Uterus (tissue), 4 donors: ENCODE data around the gene PARD6A. TPM values are rescaled to one million over a fixed set of nuclear protein-coding genes. Genes with fewer than 3 reads are reported as not detected.

Experiments used
- DNase-seq, 2 donors: peaks; one replicate each; pipeline ENCODE4 v3.0.0-alpha.2; 2019 to 2020
- H3K27ac ChIP-seq, 2 donors: fragments of 200-600 bp; sonication (generic); 1 replicate in 1 of 2; 2 replicates in 1 of 2; pipeline ENCODE4 v1.5.1; 2016 to 2018
- H3K27me3 ChIP-seq, 2 donors: fragments of 200-600 bp; sonication (generic); one replicate each; pipeline ENCODE4 v1.5.1; 2018 to 2019; ENCODE audit warnings: control low read depth in 1 of 2
- H3K36me3 ChIP-seq, 2 donors: fragments of 200-600 bp; sonication (generic); one replicate each; pipeline ENCODE4 v1.5.1; 2019; ENCODE audit warnings: control low read depth in 1 of 2
- H3K4me1 ChIP-seq, 2 donors: fragments of 200-600 bp; sonication (generic); one replicate each; pipeline ENCODE4 v1.5.1; 2018 to 2019; ENCODE audit warnings: control low read depth in 1 of 2
- H3K4me3 ChIP-seq, 2 donors: fragments of 200-600 bp; sonication (generic); 1 replicate in 1 of 2; 2 replicates in 1 of 2; pipeline ENCODE4 v1.5.1; 2018 to 2019; ENCODE audit warnings: mild to moderate bottlenecking in 1 of 2
- H3K9me3 ChIP-seq, 2 donors: fragments of 200-600 bp; sonication (generic); one replicate each; pipeline ENCODE4 v1.5.1; 2019; ENCODE audit warnings: control low read depth in 1 of 2
- CTCF ChIP-seq, 4 experiments: fragments of 200-600 bp in 2 of 4; fragments of 450-650 bp in 2 of 4; sonication (generic) in 2 of 4; IDR thresholded peaks; one replicate each; pipeline ENCODE4 v1.5.1; 2016 to 2019; ENCODE audit warnings: antibody characterized with exemption in 4 of 4, mild to moderate bottlenecking in 2 of 4, moderate library complexity in 1 of 4
- POLR2A ChIP-seq, 2 donors: fragments of 450-650 bp; IDR thresholded peaks; one replicate each; pipeline ENCODE4 v1.6.1; 2016; ENCODE audit warnings: antibody characterized with exemption in 2 of 2, mild to moderate bottlenecking in 1 of 2, moderate library complexity in 1 of 2
- intact Hi-C: fragments of 100-400 bp; cut with DNase I; formaldehyde crosslinking; loops from one replicate; pipeline ENCODE4 v1.15.1; 2023; ENCODE audit warnings: low total_unique reads
- total RNA-seq, 4 donors: library from RNA; depleted of rRNA in 3 of 4; stranded (reverse); fragments of >200 nt in 3 of 4; gene quantifications; one replicate each; pipeline versions ENCODE4 v1.1.0 to v1.2.4, GENCODE V29; 2014 to 2023
- donor health status: DM: yes; HTN: yes; CAD: no.

Gene PARD6A
- total RNA-seq, 4 donors from 2014 or later = 1.6 to 32.9 (median 7.9) TPM; not detected in 1

DNA sequence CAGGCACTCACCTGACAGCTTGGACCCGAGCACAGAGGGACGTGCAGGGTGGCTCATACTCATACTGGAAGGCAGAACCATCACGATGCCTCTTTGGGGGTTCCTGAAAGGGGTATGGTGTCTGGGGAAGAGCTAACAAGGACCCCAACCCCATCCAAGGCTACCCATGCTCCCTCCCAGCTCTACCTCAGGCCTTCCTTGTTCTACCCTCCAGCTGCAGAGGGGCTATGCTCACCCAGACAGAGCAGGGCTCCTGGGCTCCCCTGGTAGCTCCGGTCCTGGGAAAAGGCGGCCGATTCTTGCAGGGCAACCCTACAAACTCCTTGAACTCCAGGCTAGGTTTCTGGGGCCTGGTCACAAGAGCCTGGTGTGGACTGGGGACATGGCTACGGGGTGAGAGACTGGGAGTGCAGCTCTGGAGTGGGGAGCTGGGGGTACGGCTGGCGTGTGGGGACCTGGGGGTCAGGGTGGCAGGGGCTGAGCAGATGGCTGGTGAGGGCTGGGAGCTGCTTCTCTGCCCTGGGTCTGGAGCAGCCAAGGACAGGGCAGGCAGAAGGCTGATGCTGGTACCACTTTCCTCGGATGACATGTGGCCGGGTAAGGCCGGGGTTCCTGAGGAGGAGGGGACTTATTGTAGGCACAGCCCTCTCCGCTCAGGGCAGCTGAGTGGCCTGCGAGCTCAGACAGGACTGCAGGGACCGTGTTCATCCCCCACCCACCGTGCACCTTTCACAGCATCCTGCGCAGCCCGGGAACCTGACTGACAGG lies 2.8 kb upstream of the PARD6A start:
- intact Hi-C loops = no loop called here
- Histone ChIP-seq H3K4me3 (no peak overlapping the region), H3K9me3 (no peaks in the 10 kb centered on the region), H3K4me1 (peaks cover 0 to 25% of the 10 kb centered on the region in 2 donors), H3K27me3 (peaks cover 9 to 15% of the 10 kb centered on the region in 2 donors), H3K27ac (no peak overlapping the region), H3K36me3 (no peaks in the 10 kb centered on the region)
- TF ChIP-seq POLR2A (IDR thresholded peaks at IDR 0.05) (no peak), CTCF (IDR thresholded peaks at IDR 0.05) (no peak)
- no peak for DNase-seq

DNA sequence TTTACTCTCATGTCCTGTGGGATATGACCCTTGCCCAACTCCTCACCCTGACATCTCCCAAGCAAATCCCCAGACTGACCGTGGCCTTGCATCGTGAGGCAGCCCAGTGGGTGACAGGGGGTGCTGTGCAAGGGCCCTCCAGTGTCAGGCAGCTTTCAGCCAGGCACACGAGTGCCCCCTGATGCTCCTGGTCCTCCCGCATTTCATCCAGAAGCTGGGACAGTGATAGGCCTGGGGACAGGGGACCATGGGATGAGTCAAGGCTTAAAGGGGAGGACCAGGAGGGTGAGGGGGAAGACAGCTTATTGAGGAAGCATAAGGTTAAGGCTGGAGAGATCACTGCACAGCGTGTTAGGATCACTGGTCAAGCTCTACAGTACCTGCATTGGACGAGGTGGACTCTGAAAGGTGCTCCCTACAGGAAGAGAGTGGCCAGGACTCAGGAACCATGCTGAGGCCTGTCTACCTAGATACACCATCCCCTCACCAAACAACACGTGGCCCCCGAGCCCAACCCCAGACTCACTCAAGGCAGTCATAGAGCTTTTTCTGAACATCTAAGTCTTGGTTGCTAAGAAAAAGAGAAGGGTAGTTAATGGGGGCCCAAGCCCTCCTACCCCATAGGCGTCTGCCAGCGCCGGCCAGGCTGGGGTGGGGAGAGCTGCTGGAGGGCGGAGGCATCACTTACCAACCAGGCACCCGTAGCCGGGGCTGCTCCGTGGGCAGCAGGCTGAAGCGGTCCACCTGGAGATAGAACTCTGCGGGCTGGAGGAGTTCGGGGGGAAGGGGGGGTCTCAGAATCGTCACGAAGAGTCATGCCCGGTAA lies 1.7 kb upstream of the PARD6A start:
- intact Hi-C loops = no loop called here
- Histone ChIP-seq H3K4me3 (peak overlapping the region; percentile 64 to 94), H3K27me3 (peaks cover 0 to 10% of the 10 kb centered on the region in 2 donors), H3K27ac (peak overlapping the region in 1 of 2 donors; percentile 94), H3K36me3 (no peaks in the 10 kb centered on the region), H3K4me1 (peaks cover 0 to 18% of the 10 kb centered on the region in 2 donors), H3K9me3 (no peaks in the 10 kb centered on the region)
- DNase-seq = no peak
- no peak for TF ChIP-seq CTCF (IDR thresholded peaks at IDR 0.05)
- no peak for TF ChIP-seq POLR2A (IDR thresholded peaks at IDR 0.05)

DNA sequence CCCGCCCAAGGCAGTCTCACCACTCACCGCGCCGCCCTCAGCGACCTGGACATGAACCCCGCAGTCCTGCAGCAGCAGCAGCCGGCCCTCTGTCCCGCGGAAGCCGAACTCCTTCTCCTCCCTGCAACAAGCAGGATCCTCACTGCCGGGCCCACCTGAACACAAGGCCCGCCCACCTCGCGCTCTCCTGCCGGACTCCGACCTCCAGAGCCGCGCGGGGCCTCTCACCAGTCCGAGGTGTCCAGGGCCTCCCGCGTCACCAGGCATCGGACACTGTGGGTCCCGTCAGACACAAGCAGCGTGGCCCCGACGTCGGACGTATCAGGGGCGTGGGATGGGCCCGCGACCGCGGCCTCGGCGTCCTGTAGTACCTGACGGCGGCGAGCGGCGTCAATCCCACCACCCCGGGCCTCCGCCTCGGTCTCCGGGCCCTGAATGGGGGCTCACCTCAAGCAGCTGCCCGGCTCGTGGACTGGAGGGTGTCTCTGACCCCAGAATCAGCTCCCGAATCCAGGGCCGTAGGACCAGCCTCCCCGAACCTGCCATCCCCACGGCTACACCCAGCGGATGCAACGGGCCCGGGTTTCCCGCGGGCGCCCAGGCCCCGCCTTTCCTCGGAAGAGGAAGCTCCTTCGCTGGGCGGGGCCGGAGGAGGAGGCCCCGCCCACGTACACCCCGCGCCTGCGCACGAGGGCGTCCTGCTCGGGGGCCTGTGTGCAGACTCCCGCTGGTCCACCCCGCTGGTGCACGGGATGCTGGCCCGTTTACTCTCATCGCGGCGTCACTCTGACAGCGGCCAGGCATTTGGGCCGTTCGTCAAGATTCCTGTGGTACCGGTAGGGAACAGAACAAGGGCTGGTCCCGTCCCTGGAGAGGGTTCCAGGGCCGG lies 841 bp upstream of the PARD6A start, which contains the start of gene ACD:
TSS of gene ACD (minus strand) at position 586 of the 889 bp plus-strand sequence. CDS start at position 546, 40 bp downstream.
- TF ChIP-seq POLR2A (IDR thresholded peaks at IDR 0.05) (peak; percentile 75 to 93), CTCF (IDR thresholded peaks at IDR 0.05) (peak in 2 of 4 experiments; percentile 6 to 35)
- no peaks in the 10 kb centered on the region for H3K9me3 ChIP-seq
- intact Hi-C loops = no loop called here
- H3K4me1 ChIP-seq = peaks cover 0 to 18% of the 10 kb centered on the region in 2 donors
- DNase-seq = peak; percentile 88 to 94
- peaks cover 0 to 1% of the 10 kb centered on the region in 2 donors for H3K27me3 ChIP-seq
- no peaks in the 10 kb centered on the region for H3K36me3 ChIP-seq
- H3K4me3 ChIP-seq = peak within 1 kb of the TSS; percentile 64 to 94
- peak within 1 kb of the TSS; percentile 94 for H3K27ac ChIP-seq

DNA sequence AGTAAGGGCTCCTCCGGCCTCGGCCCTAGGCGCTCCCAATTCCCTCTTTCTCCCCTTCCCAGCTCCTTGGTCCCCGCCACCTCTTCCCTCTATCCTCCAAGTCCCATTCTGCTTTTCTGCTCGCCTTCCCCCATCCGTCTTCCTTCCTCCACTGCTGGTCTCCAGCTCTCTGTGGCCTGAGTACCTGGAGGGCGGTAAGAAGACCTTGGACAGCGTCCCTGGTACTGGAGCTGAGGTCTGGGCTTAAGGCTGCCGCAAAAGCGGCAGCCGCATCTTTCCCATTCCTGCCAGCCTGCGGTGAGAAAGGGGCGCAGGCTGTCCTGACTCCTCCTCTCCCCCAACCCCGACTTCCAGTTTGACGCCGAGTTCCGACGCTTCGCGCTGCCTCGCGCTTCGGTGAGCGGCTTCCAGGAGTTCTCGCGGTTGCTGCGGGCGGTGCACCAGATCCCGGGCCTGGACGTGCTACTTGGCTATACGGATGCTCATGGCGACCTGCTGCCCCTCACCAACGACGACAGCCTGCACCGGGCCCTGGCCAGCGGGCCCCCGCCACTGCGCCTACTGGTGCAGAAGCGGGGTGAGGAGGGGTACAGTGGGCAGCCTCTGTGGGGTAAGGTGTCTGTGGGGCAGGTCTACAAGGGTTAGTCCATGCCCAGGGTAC lies 471 bp downstream of the PARD6A start:
- H3K27me3 ChIP-seq = no peaks in the 10 kb centered on the region
- no peaks in the 10 kb centered on the region for H3K36me3 ChIP-seq
- no peak for TF ChIP-seq POLR2A (IDR thresholded peaks at IDR 0.05)
- TF ChIP-seq CTCF (IDR thresholded peaks at IDR 0.05) = no peak
- H3K4me3 ChIP-seq = peak overlapping the region; percentile 64 to 94
- peak overlapping the region; percentile 94 for H3K27ac ChIP-seq
- intact Hi-C loops = no loop called here
- no peak for DNase-seq
- H3K9me3 ChIP-seq = no peaks in the 10 kb centered on the region
- peaks cover 4 to 18% of the 10 kb centered on the region in 2 donors for H3K4me1 ChIP-seq
